Stimulated activated CD8-positive, alpha-beta memory T cell treated with anti-CD3 and anti-CD28 coated beads, Interleukin-4, amount 100 ng/mL, for 48 hours (primary cell): ENCODE measurements around the gene MYH6.
"Not testable (repeated sequence)": the region's sequence is repeated elsewhere in the genome, so short reads cannot be mapped to it uniquely, and the experiment has no call there.

Source experiments
- DNase-seq: peaks from one replicate; pipeline ENCODE4 v3.0.0-alpha.2; 2020

The MYH6 gene

DNA sequence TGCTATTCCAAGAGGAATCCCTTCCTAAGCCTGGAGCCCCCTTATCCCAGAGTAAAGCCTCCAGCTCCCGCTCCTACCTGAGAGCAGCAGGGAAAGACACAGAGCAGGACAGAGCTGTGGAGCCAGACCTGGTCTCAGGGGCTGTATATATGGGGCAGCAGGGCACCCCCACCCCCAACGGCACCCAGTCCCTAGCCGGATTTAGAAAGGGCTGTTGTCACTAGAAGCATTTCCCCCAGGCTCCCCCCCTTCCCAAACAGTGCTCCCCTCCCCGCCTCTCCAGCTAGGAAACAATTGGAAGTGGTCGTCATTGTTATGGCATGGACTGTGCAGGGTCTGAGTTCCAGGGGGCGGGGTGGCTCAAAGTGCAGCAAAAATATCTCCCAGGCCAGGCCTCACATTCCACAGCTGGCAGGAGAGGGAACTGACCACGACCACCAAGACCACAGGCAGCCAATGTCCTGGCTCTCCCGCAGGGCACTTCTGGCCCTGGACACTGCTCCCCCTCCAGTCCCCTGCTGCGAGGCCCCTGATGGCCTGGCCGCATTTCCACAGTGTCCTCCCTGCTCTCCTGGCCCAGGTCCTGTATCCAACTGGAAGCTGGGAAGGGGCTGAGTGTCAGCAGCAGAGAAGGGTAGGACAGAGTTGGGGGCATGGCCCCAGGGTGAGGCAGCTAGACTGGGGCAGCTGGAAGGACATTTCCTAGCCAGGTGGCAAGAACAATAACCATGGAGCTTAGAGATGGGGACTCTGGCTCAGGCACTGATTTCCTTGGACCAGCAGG, 27.7 kb upstream of the MYH6 start, which contains the start of gene MYH7:
Gene MYH7, minus strand, starts transcription at position 118 of the 784 bp plus-strand sequence. CDS start 1,928 bp downstream, outside the sequence.
- no peak for DNase-seq

DNA sequence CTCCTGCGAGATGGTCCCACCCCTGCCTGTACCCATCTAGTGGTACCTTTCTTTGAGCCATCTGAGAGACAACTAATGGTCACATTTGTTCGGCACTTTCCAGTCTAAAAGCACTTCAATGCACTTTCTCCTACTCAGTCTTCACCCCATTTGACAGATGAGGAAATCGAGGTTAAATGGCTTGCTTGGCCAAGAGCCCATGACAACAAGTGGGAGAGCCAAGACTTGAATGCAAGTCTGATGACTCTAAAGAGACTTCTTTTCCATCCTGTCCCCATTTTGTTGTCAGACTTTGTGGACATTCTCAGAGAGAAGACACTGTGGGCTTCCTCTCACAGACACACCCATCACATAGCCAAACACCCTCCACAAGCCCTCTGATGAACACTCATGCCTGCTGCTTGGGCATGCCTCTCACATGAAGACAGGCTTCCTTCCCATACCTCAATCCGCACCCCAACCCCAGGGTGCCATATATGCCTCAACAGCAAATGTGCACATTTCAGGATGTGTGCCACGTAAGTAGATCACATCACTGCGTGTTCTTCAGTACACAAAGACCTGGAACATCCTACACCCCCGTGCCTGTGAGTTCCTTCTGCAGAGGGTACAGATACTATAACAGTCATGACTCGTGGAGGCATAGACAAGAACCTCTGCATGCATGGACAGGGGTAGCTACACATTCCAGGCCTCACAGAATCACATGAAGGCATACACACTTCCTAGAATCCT, 26.6 kb upstream of the MYH6 start:
- DNase-seq: no peak

DNA sequence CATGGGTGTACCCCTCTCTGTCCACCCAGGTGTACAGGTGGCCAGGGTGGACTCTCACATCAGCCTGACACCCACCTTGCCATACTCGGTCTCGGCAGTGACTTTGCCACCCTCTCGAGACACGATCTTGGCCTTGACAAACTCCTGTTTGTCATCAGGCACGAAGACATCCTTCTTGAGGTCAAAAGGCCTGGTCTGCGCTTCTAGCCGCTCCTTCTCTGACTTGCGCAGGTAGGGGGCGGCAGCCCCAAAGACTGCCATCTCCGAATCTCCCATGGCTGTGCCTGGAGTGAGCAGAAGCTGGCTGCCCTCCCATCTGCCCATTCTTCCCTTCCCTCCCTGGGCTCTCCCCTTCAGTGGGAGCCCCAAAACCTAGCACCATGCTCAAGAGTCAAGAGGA, 25.4 kb upstream of the MYH6 start:
- no peak for DNase-seq

DNA sequence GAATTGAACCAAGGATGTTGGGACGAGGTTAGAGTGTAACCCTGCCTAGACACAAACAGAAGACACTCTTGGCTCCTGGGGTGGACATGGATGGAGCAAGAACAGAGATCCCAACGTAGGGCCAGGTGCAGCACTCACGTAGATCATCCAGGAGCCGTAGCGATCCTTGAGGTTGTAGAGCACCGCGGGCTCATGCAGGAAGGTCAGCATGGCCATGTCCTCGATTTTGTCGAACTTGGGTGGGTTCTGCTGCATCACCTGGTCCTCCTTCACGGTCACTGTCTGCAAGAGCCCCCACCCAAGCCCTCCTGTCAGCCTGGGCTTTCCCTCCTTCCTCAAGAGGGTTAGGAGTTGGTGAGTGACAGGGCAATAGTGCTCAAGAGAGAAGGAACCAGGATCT, 24.9 kb upstream of the MYH6 start:
- DNase-seq: no peak

DNA sequence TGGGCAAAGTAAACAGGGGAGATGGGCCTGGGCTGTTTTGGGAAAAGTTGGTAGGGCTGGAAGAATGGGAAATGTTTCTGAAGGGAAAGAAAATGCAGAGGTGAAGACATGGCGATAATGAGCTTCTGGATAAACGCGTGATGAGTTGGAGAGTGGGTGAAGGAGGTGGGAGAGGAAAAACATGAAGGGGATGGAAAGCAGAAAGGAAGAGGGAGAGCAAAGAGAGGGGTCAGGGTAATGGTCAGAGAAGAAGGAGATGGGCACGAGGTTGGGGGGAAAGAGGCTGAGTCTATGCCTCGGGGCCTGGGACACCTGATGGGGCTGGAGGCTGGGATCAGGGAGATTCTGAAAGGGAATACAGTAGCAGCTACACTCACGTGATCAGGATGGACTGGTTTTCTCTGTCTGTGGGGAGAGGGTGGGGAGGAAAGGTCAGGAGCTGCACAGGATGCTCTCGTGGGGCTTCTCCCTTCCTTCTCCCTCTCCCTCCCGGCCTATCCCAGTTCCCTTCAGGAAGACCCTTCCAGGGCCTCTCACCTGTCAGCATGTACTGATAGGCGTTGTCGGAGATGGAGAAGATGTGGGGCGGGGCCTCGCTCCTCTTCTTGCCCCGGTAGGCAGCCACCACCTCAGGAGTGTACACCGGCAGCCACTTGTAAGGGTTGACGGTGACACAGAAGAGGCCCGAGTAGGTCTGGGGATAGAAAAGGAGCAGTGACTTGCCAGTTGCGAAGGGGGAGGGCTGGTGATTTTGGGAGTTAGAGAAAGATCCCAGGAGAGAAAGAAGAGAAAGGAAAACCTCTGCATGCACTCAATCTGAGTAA, 24.2 kb upstream of the MYH6 start:
- DNase-seq: no peak

DNA sequence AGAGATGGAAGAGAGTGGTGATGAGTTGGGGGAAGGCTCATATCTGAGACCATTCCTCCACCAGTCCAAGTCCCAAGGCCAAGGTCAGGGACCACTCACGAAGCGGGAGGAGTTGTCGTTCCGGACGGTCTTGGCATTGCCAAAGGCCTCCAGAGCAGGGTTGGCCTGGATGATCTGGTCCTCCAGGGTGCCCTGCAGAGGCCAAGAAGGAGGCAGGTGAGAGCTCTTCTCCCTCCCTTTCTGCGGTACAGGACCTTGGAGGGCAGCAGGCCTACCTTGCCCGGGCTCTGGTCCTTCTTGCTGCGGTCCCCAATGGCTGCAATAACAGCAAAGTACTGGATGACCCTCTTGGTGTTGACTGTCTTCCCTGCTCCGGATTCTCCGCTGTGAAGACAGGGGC, 23.4 kb upstream of the MYH6 start:
- DNase-seq: no peak

DNA sequence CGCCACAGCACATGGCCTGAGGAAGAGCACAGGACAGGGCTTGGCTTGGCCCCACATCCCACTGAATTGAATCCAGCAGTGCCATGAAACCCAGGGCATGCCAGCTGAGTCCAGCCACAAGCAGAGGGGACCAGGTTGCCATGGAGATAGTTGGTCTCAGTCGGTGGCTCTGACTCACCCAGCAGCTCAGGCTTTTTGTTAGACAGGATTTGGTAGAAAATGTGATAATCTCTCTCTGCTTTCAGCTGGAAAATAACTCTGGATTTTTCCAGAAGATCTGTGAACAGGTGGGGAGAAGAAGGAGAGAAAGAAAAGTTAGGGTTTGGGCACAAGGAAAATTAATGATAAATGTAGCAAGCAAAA, 22.6 kb upstream of the MYH6 start:
- DNase-seq: no peak

DNA sequence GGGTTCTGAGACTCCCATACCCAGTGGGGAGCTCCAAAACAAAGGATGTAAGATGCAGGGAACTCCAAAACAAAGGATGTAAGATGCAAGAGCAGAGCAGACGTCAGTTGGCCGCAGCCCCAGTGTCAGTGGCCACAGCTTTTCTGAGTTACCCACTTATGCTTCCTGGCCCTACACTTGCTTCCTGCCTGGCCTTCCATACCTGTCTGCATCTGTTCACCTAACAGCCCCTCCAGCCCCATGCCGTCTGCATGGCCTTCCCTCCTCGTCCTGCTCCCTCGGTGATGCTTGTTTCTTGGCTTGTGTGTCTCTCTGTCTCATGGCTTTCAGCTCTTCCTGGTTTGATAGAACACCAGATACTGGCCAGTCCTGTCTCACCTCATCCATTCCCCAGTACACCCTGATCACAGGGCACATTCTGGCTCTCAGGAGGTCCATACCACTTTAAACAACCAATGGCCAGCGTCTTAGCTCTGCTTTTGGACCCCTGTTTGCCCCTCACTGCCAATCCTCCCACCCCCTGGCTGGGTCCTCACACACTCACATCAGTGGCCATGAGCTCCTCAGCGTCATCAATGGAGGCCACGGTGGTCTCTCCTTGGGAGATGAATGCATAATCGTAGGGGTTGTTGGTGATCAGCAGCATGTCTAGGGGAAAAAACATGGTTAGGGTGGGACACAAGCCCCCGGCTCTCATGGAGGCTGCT, 22.1 kb upstream of the MYH6 start:
- DNase-seq: no peak

DNA sequence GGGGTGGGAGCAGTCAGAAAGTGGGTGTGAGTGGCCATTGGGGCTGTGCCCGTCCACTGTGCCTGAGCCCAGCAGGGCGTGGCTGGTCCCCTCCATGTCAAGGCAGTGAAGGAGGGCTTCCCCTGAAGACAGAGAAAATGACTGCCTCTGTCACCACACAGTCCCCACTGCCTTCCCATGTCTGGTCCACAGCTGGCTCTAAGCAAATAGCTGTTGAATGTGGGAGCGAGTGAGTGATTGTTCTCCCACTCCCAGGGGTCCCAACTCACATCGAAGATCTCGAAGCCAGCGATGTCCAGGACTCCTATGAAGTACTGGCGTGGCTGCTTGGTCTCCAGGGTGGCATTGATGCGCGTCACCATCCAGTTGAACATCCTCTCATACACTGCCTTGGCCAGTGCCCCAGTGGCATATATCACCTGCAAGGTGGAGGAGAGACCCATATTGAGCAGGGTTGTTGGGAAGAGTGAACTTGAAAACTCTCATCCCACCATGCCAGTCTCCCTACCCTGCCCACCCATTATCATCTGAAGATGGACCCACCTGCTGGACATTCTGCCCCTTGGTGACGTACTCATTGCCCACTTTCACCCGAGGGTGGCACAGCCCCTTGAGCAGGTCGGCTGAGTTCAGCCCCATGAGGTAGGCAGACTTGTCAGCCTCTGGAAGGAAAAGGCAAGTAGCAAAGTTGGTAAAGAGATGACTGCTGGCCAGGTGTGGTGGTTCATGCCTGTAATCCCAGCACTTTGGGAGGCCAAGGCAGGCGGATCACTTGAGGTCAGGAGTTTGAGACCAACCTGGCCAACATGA, 20.8 kb upstream of the MYH6 start:
- no peak for DNase-seq

DNA sequence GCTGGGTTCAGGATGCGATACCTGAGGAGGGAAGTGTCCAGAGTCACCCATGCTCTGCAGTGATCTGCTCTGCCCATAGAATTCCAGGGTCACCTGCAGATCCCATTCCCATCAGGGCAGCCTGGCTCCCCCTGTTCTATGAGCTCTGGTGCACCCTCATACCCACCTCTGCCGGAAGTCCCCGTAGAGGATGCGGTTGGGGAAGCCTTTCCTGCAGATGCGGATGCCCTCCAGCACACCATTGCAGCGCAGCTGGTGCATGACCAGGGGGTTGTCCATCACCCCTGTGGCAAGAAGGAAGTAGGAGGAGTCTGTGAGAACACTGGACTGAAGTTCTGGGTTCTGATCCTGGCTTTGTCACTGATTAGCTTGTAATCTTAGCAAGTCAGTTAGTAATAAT, 17.7 kb upstream of the MYH6 start:
- not testable (repeated sequence) for DNase-seq

DNA sequence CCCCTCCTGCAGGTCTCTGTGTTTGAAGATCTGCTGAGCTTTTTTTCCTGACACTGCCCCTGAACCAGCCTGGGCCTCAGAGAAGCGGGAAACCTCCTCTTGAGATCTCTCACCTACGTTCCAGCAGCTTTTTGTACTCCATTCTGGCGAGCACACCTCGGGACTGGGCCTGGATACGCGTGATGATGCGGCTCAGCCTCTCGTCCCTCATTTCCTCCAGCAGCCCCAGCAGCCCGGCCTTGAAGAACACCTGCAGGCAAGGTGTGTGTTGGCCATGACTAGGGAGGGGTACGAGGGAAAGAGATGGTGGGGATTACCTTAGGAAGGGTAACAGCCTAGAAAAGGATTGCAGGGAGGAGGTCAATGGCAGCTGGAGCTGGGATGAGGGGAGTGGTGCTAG, 17.1 kb upstream of the MYH6 start:
- DNase-seq: no peak

DNA sequence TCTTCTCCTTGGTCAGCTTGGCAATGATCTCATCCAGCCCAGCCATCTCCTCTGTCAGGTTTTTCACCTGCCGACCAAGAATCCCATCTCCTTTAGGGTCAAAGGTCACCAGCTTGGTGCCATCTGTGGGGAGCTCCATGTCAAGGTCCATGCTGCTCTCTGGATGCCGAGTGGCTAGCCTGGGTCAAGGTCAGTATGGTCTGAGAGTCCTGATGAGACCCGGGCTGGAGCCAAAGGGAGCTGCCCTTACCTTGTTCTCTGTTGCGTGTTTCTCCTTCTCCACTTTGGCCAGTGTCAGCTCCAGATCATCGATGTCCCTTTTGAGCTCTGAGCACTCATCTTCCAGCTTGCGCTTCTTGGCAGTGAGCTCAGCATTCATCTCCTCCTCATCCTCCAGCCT, 15.6 kb upstream of the MYH6 start:
- DNase-seq: no peak

DNA sequence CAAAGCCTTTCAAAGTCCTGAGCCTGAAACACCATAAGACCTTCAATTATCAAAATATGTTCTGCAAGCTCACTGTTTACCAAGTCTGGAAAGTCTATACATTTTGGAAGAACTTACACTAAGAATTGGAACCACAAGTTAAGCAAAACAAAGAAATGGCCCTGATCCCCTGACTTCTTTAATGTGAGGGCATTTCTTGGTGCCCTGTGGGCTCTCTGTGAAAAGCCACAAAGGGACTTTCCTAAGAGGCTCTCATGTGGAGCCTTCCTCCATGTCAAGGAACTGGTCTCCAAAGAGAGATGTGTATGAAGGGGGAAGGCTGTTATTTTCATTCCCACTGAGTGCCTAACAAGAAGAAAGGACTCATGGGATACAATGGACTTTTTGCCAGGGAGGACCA, 13.5 kb upstream of the MYH6 start:
- DNase-seq: peak; percentile 29

DNA sequence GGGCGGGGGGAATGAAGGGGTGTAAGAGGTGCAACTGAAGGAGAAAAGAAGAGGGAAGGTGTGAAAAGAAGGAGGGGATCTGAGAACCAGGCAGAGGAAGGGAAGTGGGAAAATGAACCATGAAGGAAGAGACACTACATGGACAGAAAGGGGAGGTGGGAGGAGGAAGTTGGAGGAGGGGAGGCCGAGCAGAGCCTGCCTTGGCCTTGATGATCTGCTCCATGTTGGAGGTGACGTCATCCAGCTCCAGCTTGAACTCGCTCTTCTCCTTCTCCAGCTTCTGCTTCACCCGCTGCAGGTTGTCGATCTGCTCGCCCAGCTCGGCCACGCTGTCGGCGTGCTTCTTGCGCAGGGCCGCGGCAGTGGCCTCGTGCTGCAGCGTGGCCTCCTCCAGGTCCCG, 11.6 kb upstream of the MYH6 start:
- DNase-seq: not testable (repeated sequence)

DNA sequence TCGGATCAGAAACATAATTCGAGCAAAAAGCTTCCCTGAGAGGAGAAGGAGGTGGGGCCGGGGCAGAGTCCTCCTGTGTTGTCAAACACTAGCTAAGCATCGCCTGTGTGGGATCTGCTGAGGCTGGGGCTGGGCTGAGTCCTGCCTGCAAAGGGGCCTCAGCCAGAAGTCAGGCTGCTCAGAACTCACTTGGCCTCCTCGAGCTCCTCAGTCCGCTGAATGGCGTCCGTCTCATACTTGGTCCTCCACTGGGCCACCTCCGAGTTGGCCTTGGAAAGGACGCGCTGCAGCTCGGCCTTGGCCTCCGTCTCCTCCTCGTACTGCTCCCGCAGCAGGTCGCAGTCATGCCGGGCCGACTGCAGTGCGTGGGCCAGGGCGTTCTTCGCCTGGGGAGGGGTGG, 9.9 kb upstream of the MYH6 start:
- no peak for DNase-seq

DNA sequence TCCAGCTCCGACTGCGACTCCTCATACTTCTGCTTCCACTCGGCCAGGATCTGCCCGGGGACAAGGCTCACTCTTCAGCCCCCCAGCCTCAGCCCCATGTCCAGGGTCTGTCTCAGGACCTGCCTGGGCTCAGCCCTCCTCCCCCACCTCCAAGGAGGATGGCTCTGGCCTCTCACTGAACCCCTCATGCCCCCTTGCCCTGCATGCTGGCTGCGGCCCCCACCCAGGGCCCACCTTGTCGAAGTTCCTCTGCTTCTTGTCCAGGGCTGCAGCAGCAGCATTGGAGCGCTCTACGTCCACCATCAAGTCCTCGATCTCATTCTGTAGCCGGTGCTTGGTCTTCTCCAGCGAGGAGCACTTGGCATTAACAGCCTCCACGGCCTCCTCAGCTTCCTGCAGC, 9.2 kb upstream of the MYH6 start:
- DNase-seq: not testable (repeated sequence)

DNA sequence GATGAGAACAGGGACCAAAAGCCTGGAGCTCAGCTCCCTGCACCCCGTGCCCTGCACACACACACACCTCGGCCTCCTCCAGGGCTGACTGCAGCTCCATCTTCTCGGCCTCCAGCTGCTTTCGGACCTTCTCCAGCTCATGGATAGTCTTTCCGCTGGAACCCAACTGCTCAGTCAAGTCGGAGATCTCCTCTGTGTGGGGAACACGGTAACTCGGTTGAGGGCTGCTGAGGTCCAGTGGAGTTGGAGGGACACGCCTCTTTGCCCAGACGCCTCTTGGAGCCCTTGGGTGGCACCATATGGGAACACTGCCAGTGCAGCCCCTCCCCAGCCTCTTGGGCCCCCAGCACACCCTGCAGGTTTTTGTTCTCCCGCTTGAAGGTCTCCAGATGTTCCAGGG, 8.7 kb upstream of the MYH6 start:
- no peak for DNase-seq

DNA sequence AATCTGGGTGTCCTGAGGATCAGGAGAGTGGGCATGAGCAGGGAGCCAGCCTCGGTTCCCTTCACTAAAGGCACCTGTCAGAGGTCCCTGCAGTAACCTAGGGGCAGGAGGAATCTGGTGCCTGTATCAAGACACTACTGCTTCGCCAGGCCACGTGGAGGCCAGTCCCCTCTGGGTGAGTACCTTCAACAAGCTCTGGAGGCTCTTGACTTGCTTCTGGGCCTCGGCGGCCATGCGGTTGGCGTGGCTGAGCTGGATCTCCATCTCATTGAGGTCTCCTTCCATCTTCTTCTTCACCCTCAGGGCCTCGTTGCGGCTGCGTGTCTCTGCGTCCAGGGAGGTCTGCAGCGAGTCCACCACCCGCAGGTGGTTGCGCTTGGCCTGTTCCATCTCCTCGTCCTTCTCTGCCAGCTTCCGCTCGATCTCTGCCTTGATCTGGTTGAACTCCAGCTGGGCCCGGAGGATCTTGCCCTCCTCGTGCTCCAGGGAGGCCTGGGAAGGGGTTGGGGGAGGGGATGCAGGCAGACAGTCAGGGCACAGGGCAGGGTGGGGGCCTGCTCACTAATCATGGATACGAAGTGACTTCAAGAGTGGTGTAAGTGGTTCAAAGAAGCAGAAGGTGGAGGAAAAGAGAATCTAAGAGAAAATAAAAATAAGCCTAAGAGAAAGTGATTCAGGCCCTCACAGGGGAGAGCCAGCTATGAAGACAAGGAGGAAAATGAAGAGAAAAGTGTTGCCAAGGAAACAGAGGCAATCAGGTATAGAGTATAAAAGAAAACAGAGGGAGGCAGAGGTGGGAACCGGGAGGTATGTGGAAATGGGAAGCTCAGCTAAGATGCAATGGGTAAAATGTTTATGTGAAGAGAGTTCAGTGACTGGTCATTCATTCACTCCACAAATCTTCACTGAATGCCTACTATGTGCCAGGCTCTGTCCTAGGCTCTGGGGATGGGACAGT, 8.0 kb upstream of the MYH6 start:
- DNase-seq: no peak

DNA sequence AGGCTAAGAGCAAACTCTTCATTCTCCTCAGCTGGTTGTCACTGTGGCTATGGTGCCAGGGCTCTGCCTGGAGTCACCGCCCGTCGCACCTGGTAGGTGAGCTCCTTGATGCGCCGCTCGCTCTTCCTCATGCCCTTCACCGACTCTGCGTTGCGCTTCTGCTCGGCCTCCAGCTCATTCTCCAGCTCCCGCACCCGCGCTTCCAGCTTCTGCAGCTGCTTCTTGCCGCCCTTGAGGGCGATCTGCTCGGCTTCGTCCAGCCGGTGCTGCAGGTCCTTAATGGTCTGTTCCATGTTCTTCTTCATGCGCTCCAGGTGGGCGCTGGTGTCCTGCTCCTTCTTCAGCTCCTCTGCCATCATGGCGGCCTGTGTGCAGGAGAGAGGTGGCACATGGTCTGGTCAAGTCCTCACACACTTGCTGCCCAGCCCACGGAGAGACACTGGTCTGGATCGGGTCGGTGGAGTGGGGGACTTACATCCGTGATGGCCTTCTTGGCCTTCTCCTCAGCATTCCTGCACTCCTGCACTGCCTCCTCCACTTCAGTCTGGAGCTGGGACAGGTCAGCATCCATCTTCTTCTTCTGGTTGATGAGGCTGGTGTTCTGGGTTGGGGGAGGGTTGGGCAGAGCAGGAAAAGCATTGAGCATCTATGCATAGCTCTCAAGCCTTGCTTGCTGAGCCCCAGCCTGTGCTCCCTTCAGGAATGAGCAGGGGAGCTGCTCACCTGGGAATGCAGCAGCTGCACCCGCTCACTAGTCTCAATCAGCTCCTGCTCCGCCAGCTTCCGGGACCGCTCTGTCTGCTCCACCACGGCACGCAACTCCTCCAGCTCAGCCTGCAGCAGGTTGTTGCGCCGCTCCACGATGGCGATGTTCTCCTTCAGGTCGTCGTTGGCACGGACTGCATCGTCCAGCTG, 7.1 kb upstream of the MYH6 start:
- no peak for DNase-seq

DNA sequence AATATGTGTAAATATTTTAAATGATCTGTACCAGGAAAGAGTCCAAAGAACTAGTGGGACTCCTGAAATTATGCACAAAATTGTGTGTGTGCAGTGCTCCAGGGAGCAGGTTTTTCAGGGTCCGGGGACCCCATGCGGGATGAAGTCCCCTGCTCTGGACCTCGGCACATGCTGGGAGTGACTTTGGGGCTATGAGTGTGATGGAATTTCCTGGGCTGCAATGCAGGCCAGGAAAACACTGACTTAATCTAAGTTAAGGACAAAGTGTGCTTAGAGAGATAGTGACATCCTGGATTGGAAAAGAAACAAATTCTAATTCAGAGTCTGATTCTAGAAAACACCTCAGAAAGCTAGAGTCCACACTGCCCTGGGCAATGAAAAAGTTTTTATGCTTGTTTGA, 6.2 kb upstream of the MYH6 start:
- DNase-seq: no peak
